SH-SY5Y (cell line): ENCODE measurements around the gene PABPC1L.

Source experiments
- GATA2 ChIP-seq: IDR thresholded peaks from 2 replicates; pipeline ENCODE4 v1.6.1; 2011; ENCODE audit warnings: mild to moderate bottlenecking, low read depth, low read length
- GATA3 ChIP-seq: IDR thresholded peaks from 2 replicates; pipeline ENCODE4 v1.6.1; 2011; ENCODE audit warnings: low read depth, mild to moderate bottlenecking, low read length, moderate library complexity

DNA sequence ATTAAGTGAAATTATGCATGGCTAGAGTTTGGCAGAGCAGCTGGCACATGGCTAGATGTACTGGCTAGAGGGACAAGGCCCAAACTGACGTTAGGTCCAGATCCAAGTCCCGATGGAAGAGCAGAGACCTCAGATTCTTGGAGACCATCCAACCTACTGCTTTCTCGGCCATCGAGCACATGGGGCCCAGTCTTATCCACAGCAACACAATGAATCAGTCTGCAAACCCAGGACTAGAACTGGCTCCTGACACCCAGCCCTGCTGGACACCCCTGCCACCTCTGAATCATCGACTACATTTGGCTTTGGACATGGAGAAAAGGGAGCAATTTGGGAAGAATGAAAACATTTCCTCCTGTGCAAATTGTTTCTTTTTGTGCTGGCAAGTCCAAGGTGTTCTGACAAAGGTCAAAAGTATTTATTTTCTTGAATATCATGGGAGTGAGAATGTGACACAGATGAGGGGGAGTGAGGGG, 48.3 kb upstream of the PABPC1L start:
- TF ChIP-seq GATA2 (no peak), GATA3 (no peak)
